GM12874 (cell line): ENCODE data around the gene SSH2.

Experiments
- TF ChIP-seq, protein P1 (sequence below): IDR thresholded peaks from 2 replicates; pipeline ENCODE4 v1.5.1; 2011; ENCODE audit warnings: low read depth, mild to moderate bottlenecking, control low read depth, low read length, moderate library complexity; ENCODE audit not compliant: insufficient read depth

Gene SSH2

DNA sequence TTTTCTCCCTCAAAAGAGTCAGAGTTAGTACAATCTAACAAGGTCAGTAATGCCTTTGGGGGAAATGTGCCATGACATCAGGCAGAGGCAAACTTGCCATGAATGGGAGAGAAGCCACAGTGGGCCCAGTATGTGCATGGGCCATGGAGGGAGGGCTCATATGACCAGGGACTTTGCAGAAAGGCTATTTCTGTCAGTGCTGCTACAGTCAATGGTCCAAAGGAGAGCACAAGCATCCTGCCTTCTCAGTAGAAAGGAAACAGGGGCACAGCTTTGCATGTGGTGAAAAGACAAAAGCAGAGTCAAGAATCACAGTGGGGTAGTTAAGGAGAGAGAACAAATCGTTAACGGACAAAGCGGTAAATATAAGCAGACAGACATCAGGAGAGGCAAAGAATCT is 296.1 kb downstream of the SSH2 start:
- TF ChIP-seq, protein P1, sequence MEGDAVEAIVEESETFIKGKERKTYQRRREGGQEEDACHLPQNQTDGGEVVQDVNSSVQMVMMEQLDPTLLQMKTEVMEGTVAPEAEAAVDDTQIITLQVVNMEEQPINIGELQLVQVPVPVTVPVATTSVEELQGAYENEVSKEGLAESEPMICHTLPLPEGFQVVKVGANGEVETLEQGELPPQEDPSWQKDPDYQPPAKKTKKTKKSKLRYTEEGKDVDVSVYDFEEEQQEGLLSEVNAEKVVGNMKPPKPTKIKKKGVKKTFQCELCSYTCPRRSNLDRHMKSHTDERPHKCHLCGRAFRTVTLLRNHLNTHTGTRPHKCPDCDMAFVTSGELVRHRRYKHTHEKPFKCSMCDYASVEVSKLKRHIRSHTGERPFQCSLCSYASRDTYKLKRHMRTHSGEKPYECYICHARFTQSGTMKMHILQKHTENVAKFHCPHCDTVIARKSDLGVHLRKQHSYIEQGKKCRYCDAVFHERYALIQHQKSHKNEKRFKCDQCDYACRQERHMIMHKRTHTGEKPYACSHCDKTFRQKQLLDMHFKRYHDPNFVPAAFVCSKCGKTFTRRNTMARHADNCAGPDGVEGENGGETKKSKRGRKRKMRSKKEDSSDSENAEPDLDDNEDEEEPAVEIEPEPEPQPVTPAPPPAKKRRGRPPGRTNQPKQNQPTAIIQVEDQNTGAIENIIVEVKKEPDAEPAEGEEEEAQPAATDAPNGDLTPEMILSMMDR, result no peak

DNA sequence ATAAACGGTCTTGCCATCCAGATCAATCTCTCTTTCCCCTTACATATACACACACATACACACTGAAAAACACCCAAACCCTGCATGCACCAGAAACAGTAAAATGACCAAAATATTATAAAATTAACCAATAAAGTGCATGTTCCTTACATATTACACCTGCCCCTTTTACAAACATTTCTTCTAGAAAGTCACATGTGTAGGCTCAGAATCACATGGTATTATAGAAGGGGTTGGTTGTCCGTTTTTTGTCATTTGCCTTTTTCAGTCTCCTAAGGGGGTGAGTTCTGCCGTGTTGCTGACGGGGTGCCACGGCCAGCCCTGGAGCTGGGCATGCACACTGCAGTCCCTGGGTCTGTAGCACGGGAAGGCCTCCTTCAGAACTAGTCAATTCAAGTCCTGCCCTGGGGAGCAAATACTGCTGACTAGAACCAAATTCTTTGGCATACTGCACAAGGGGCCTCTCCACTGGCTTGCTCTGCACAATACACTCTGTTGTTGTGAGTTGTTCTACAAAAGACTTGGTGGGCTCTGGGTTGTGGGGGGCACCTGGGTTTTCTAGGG is 299.3 kb downstream of the SSH2 start:
- TF ChIP-seq, protein P1, result no peak

DNA sequence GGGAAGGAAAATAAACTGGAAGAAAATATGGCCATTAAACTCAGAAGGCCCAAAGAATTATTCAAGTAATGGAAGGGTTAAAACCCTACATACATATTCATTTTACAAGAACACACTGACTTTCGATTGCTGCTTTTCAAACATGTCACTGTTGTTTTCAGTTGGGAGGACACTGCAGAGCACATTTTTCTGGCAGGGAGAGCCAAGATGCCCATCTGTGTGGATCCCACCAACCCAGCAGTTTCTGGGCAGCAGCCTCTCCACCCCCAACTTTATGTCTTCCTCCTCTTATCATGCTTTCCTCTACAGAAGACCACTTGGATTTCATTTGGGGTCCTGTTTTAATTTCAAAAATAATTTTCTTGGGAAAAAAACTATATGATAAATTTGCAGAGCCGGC is 300.2 kb downstream of the SSH2 start:
- TF ChIP-seq, protein P1, result no peak

DNA sequence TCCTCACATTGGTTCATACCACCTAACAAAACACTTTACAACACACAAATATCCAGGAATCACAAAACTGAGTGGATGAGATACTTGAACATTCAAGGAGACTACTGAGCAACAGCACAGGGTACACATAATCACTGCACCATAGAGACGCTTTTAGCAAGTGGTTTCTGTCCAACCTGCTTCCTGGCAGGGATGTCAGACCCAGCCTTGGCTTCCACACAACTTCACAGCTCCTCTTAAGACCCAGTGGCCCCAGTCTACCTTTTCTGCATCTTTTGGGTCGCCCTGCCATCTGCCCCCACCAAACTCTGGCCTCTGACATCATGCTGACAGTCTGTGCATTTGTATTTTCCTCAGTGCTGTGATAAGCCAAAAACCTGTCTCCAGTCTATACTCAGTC is 301.4 kb downstream of the SSH2 start:
- TF ChIP-seq, protein P1, result no peak

DNA sequence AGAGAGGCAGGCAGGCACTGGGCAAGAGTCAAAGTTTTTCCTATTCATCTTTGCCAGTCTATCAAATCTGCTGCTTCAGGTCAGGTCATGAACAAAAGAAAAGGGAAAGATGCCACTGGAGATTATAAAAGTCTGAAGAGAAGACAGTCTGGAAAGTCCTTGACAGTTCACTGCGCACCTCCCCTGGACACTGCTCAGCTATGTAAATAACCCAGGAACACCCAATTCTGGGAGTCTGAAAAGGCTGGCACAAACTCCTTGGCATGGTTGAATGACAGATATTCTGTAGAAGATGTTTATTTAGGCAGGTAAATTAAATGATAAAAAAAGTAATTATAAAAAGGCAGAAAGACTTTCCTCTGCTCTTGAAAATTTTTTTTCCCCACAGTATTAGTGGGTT is 302.1 kb downstream of the SSH2 start:
- TF ChIP-seq, protein P1, result no peak

DNA sequence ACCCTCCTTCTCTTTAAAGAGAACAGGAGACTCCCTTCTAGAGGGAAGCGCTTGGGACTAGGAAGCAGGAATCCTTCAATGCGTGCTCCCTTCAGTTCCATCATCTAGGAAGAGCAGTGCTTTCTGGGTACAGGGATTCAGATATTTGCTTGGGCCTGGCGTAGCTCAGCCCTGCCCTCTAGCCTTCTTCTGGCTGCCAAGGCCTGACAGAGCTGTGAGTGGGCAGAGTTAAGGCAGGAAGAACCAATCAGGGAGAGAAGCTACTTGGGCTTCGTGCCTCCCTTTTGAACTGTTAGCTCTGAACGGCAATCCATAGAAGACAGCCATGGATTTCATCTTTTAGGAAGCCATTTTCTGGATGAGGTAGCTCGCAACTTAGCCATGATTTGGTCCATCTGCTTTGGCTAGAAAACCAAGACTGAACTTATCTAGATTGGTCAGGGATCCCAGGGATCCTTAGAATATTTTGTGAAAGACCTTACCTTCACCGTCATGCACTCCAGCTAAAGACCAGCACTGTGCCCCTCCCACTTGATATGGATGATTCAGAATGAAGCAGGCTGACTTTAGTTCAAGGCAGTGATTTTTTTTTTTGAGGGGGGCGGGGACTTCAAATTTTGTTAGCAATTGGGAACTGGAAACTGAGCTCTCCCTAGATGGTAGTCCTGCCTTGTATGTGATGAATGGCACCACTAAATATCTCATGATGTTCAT is 304.8 kb downstream of the SSH2 start:
- TF ChIP-seq, protein P1, result no peak

DNA sequence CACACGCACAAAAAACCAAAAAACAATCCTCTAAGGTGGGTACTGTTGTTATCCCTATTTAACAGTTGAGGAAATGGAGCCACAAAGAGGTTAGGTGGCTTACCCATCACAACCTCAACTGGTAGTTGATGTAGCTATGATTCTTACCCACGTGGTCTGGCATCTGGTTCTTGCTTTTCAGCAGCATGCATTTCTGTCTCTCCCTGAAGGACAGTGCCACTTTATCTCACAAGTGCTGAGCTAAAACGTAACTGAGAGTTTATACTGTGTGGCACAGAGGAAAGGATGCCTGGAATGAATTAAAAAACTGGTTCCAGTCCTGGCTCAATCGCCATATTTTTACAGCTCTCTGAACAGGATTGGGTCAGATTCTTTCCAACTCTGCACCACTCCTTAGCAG is 305.4 kb downstream of the SSH2 start:
- TF ChIP-seq, protein P1, result no peak

DNA sequence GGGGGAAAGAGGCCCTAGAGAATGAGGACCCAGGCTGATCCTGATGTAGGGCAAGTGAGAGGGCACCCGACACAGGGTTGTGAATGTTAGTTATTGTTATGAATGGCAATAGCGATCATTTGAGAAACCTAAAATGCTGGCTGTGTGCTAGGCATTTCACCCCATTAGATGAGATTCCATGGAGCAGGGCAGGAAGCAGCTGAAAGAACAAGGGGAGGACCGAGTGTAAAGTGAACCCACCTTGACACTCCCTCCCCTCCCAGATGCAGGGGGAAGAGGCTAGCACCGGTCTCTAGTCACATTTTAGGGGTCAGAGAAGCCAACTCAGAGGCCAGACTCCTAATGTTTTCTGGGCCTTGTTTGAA is 306.8 kb downstream of the SSH2 start:
- TF ChIP-seq, protein P1, result no peak
